ENCODE data around the gene MTPN.

Gene MTPN

GRCh38 chr7:135977007-135977741 lies at the start of gene MTPN:
Gene MTPN (minus strand): TSS chr7:135977359. CDS start chr7:135977100, 259 bp downstream.
- Histone ChIP-seq H3K36me3 (ENCODE audit: insufficient read depth, insufficient read length, low read length) (peaks cover 27% of the 10 kb centered on the region), H3K27me3 (ENCODE audit: insufficient read depth, insufficient read length) (no peaks in the 10 kb centered on the region), H3K9me3 (ENCODE audit: insufficient read depth, low read length) (no peaks in the 10 kb centered on the region), H3K4me1 (ENCODE audit: insufficient read depth, insufficient read length) (no peaks in the 10 kb centered on the region), H3K4me3 (ENCODE audit: insufficient read length, low read depth) (peak within 1 kb of the TSS; percentile 93), H3K9ac (ENCODE audit: insufficient read length, low read depth) (peak within 1 kb of the TSS; percentile 89)
- no peak for TF ChIP-seq SUZ12 (IDR thresholded peaks at IDR 0.05; ENCODE audit: extremely low read depth, insufficient read depth, insufficient read length)
- TF ChIP-seq YY1 (IDR thresholded peaks at IDR 0.05; ENCODE audit: insufficient read depth, insufficient read length) = no peak
- no peak for TF ChIP-seq ZNF274 (IDR thresholded peaks at IDR 0.05; ENCODE audit: low read depth, low read length)
- peak; percentile 96 for DNase-seq (ENCODE audit: low read depth, low spot score)

GRCh38 chr7:136026209-136026608 lies 49.0 kb upstream of the MTPN start:
- no peak for DNase-seq (ENCODE audit: low read depth, low spot score)
- Histone ChIP-seq H3K36me3 (ENCODE audit: insufficient read depth, insufficient read length, low read length) (no peaks in the 10 kb centered on the region), H3K27me3 (ENCODE audit: insufficient read depth, insufficient read length) (no peaks in the 10 kb centered on the region), H3K4me3 (ENCODE audit: insufficient read length, low read depth) (no peak overlapping the region), H3K9me3 (ENCODE audit: insufficient read depth, low read length) (no peaks in the 10 kb centered on the region), H3K4me1 (ENCODE audit: insufficient read depth, insufficient read length) (no peaks in the 10 kb centered on the region), H3K9ac (ENCODE audit: insufficient read length, low read depth) (no peak overlapping the region)
- TF ChIP-seq ZNF274 (IDR thresholded peaks at IDR 0.05; ENCODE audit: low read depth, low read length) (no peak), SUZ12 (IDR thresholded peaks at IDR 0.05; ENCODE audit: extremely low read depth, insufficient read depth, insufficient read length) (no peak), YY1 (IDR thresholded peaks at IDR 0.05; ENCODE audit: insufficient read depth, insufficient read length) (no peak)

- no peak for DNase-seq (ENCODE audit: low read depth, low spot score)
- Histone ChIP-seq H3K36me3 (ENCODE audit: insufficient read depth, insufficient read length, low read length) (no peaks in the 10 kb centered on the region), H3K9ac (ENCODE audit: insufficient read length, low read depth) (no peak overlapping the region), H3K9me3 (ENCODE audit: insufficient read depth, low read length) (no peaks in the 10 kb centered on the region), H3K27me3 (ENCODE audit: insufficient read depth, insufficient read length) (no peaks in the 10 kb centered on the region), H3K4me1 (ENCODE audit: insufficient read depth, insufficient read length) (no peaks in the 10 kb centered on the region), H3K4me3 (ENCODE audit: insufficient read length, low read depth) (no peak overlapping the region)
- TF ChIP-seq SUZ12 (IDR thresholded peaks at IDR 0.05; ENCODE audit: extremely low read depth, insufficient read depth, insufficient read length) = no peak
- no peak for TF ChIP-seq YY1 (IDR thresholded peaks at IDR 0.05; ENCODE audit: insufficient read depth, insufficient read length)
These were observed 46.1 kb upstream of the MTPN start for GRCh38 chr7:136023134-136023869.

DNA sequence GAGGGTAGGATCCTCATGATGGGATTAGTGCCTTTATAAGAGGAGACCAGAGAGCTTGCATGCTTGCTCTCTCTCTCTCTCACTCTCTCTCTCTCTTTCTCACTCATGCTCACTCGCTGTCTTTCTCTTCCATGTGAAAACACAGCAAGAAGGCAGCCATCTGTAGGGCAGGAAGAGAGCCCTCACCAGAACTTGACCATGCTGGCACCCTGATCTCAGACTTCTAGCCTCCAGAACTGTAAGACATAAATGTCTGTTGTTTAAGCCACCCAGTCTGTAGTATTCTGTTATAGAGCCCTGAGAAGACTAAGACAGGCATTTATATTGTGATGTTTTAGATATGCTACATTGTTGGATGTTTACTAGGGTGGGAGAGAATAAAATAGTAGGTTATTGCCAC lies 43.4 kb upstream of the MTPN start:
- Histone ChIP-seq H3K4me1 (ENCODE audit: insufficient read depth, insufficient read length) (no peaks in the 10 kb centered on the region), H3K9me3 (ENCODE audit: insufficient read depth, low read length) (no peaks in the 10 kb centered on the region), H3K27me3 (ENCODE audit: insufficient read depth, insufficient read length) (no peaks in the 10 kb centered on the region), H3K36me3 (ENCODE audit: insufficient read depth, insufficient read length, low read length) (no peaks in the 10 kb centered on the region), H3K9ac (ENCODE audit: insufficient read length, low read depth) (no peak overlapping the region), H3K4me3 (ENCODE audit: insufficient read length, low read depth) (no peak overlapping the region)
- no peak for DNase-seq (ENCODE audit: low read depth, low spot score)
- TF ChIP-seq YY1 (IDR thresholded peaks at IDR 0.05; ENCODE audit: insufficient read depth, insufficient read length) (no peak), ZNF274 (IDR thresholded peaks at IDR 0.05; ENCODE audit: low read depth, low read length) (no peak), SUZ12 (IDR thresholded peaks at IDR 0.05; ENCODE audit: extremely low read depth, insufficient read depth, insufficient read length) (no peak)

GRCh38 chr7:136018104-136018503 lies 40.9 kb upstream of the MTPN start:
- no peak for DNase-seq (ENCODE audit: low read depth, low spot score)
- Histone ChIP-seq H3K4me1 (ENCODE audit: insufficient read depth, insufficient read length) (no peaks in the 10 kb centered on the region), H3K9ac (ENCODE audit: insufficient read length, low read depth) (no peak overlapping the region), H3K36me3 (ENCODE audit: insufficient read depth, insufficient read length, low read length) (no peaks in the 10 kb centered on the region), H3K27me3 (ENCODE audit: insufficient read depth, insufficient read length) (no peaks in the 10 kb centered on the region), H3K9me3 (ENCODE audit: insufficient read depth, low read length) (no peaks in the 10 kb centered on the region), H3K4me3 (ENCODE audit: insufficient read length, low read depth) (no peak overlapping the region)
- TF ChIP-seq ZNF274 (IDR thresholded peaks at IDR 0.05; ENCODE audit: low read depth, low read length) = no peak
- no peak for TF ChIP-seq SUZ12 (IDR thresholded peaks at IDR 0.05; ENCODE audit: extremely low read depth, insufficient read depth, insufficient read length)
- no peak for TF ChIP-seq YY1 (IDR thresholded peaks at IDR 0.05; ENCODE audit: insufficient read depth, insufficient read length)

DNA sequence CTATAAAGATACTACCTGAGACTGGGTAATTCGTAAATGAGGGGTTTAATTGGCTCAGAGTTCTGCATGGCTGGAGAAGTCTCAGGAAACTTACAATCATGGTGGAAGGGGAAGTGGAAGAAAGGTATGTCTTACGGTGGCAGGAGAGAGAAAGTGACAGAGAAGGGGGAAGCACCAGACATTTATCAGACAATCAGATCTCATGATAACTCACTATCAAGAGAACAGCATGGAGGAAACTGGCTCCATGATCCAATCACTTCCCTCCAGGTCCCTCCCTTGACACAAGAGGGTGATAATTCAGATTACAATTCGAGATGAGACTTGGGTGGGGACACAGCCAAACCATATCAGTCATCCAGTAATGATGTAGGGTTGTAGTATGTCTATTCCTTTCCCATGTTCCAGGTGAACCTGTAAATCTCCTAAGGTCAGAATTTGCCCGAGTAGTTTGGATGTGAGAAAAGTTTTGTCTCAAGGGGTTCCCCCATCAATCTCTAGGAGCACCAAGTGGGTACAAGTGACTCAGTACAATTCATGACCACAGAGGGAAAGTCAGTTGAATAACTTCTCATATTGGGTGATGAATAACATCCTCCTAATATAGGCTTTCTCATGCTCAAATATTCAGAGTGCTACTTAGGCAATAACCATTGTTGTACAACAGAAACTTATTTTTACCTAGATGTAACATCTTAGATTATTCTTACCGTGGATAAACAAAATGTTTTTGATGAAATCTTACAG lies 39.7 kb upstream of the MTPN start:
- Histone ChIP-seq H3K36me3 (ENCODE audit: insufficient read depth, insufficient read length, low read length) (no peaks in the 10 kb centered on the region), H3K4me3 (ENCODE audit: insufficient read length, low read depth) (no peak overlapping the region), H3K9ac (ENCODE audit: insufficient read length, low read depth) (no peak overlapping the region), H3K27me3 (ENCODE audit: insufficient read depth, insufficient read length) (no peaks in the 10 kb centered on the region), H3K4me1 (ENCODE audit: insufficient read depth, insufficient read length) (no peaks in the 10 kb centered on the region), H3K9me3 (ENCODE audit: insufficient read depth, low read length) (no peaks in the 10 kb centered on the region)
- DNase-seq (ENCODE audit: low read depth, low spot score) = no peak
- no peak for TF ChIP-seq ZNF274 (IDR thresholded peaks at IDR 0.05; ENCODE audit: low read depth, low read length)
- TF ChIP-seq SUZ12 (IDR thresholded peaks at IDR 0.05; ENCODE audit: extremely low read depth, insufficient read depth, insufficient read length) = no peak
- TF ChIP-seq YY1 (IDR thresholded peaks at IDR 0.05; ENCODE audit: insufficient read depth, insufficient read length) = no peak

GRCh38 chr7:136015638-136016037 lies 38.5 kb upstream of the MTPN start:
- H3K9me3 ChIP-seq (ENCODE audit: insufficient read depth, low read length) = no peaks in the 10 kb centered on the region
- H3K27me3 ChIP-seq (ENCODE audit: insufficient read depth, insufficient read length) = no peaks in the 10 kb centered on the region
- no peak overlapping the region for H3K9ac ChIP-seq (ENCODE audit: insufficient read length, low read depth)
- TF ChIP-seq ZNF274 (IDR thresholded peaks at IDR 0.05; ENCODE audit: low read depth, low read length) (no peak), SUZ12 (IDR thresholded peaks at IDR 0.05; ENCODE audit: extremely low read depth, insufficient read depth, insufficient read length) (no peak)
- no peaks in the 10 kb centered on the region for H3K36me3 ChIP-seq (ENCODE audit: insufficient read depth, insufficient read length, low read length)
- H3K4me1 ChIP-seq (ENCODE audit: insufficient read depth, insufficient read length) = no peaks in the 10 kb centered on the region
- no peak for DNase-seq (ENCODE audit: low read depth, low spot score)
- no peak overlapping the region for H3K4me3 ChIP-seq (ENCODE audit: insufficient read length, low read depth)
